ENCODE results near the gene ATF6.
"Not testable (repeated sequence)": the region's sequence is repeated elsewhere in the genome, so short reads cannot be mapped to it uniquely, and the experiment has no call there.

The ATF6 gene

GRCh38 chr1:161747801-161748200 is 18.3 kb upstream of the ATF6 start:
- ATAC-seq (replicated peaks) (no peak), DNase-seq (no peak)
- Mint-ChIP-seq H3K4me1 (peaks cover 31 to 55% of the 10 kb centered on the region in 2 donors), H3K9me3 (no peaks in the 10 kb centered on the region), H3K4me3 (no peak overlapping the region), H3K36me3 (peaks cover 4 to 7% of the 10 kb centered on the region in 2 donors), H3K27me3 (peaks cover 13 to 16% of the 10 kb centered on the region in 2 donors), H3K27ac (no peak overlapping the region)

GRCh38 chr1:161749509-161750407 is 16.4 kb upstream of the ATF6 start, which contains the start of gene DUSP12:
Gene DUSP12, plus strand, starts transcription at chr1:161749786. Its CDS starts 16 bp downstream, at chr1:161749802.
- Mint-ChIP-seq H3K4me1 (peaks cover 28 to 45% of the 10 kb centered on the region in 2 donors), H3K9me3 (peaks cover 5 to 7% of the 10 kb centered on the region in 2 donors), H3K4me3 (peak within 1 kb of the TSS; percentile 98 to 100), H3K27ac (peak within 1 kb of the TSS; percentile 100), H3K27me3 (peaks cover 12 to 15% of the 10 kb centered on the region in 2 donors), H3K36me3 (peaks cover 17 to 21% of the 10 kb centered on the region in 2 donors)
- ATAC-seq (replicated peaks) (peak; percentile 96 to 97), DNase-seq (peak; percentile 95)

GRCh38 chr1:161763522-161764098 is 2.5 kb upstream of the ATF6 start:
- Mint-ChIP-seq H3K27me3 (no peaks in the 10 kb centered on the region), H3K4me3 (peak overlapping the region; percentile 20 to 54), H3K36me3 (peaks cover 9 to 11% of the 10 kb centered on the region in 2 donors), H3K9me3 (no peaks in the 10 kb centered on the region), H3K4me1 (peaks cover 17 to 39% of the 10 kb centered on the region in 2 donors), H3K27ac (peak overlapping the region; percentile 66)
- DNase-seq (no peak), ATAC-seq (replicated peaks) (no peak)

GRCh38 chr1:161768461-161768860 is 2.3 kb downstream of the ATF6 start:
- H3K36me3 Mint-ChIP-seq: peaks cover 0 to 2% of the 10 kb centered on the region in 2 donors
- ATAC-seq (replicated peaks) (no peak), DNase-seq (no peak)
- peaks cover 13 to 39% of the 10 kb centered on the region in 2 donors for H3K4me1 Mint-ChIP-seq
- H3K4me3 Mint-ChIP-seq: no peak overlapping the region
- no peak overlapping the region for H3K27ac Mint-ChIP-seq
- no peaks in the 10 kb centered on the region for H3K27me3 Mint-ChIP-seq
- H3K9me3 Mint-ChIP-seq: no peaks in the 10 kb centered on the region

GRCh38 chr1:161768986-161769672 is 3.0 kb downstream of the ATF6 start:
- Mint-ChIP-seq H3K36me3 (no peaks in the 10 kb centered on the region), H3K9me3 (no peaks in the 10 kb centered on the region), H3K27me3 (no peaks in the 10 kb centered on the region), H3K27ac (no peak overlapping the region), H3K4me1 (peaks cover 10 to 39% of the 10 kb centered on the region in 2 donors), H3K4me3 (no peak overlapping the region)
- DNase-seq (no peak), ATAC-seq (replicated peaks) (no peak)

- DNase-seq; H3K27ac Mint-ChIP-seq; ATAC-seq (replicated peaks); H3K27me3 Mint-ChIP-seq; H3K9me3 Mint-ChIP-seq; H3K4me3 Mint-ChIP-seq; H3K36me3 Mint-ChIP-seq: not testable (repeated sequence)
- H3K4me1 Mint-ChIP-seq: peaks cover 10 to 39% of the 10 kb centered on the region in 2 donors
These were observed 3.5 kb downstream of the ATF6 start for GRCh38 chr1:161769673-161770045.

- Mint-ChIP-seq H3K4me1 (peaks cover 8 to 39% of the 10 kb centered on the region in 2 donors), H3K27me3 (no peaks in the 10 kb centered on the region), H3K9me3 (no peaks in the 10 kb centered on the region), H3K27ac (no peak overlapping the region), H3K36me3 (no peaks in the 10 kb centered on the region), H3K4me3 (no peak overlapping the region)
- ATAC-seq (replicated peaks) (no peak), DNase-seq (no peak)
These were observed 4.1 kb downstream of the ATF6 start for GRCh38 chr1:161770250-161770649.

- Mint-ChIP-seq H3K4me1 (peaks cover 8 to 39% of the 10 kb centered on the region in 2 donors), H3K4me3 (no peak overlapping the region), H3K9me3 (no peaks in the 10 kb centered on the region), H3K36me3 (no peaks in the 10 kb centered on the region), H3K27ac (no peak overlapping the region), H3K27me3 (no peaks in the 10 kb centered on the region)
- no peak for DNase-seq
- no peak for ATAC-seq (replicated peaks)
These were observed 5.0 kb downstream of the ATF6 start for GRCh38 chr1:161771161-161771560.

GRCh38 chr1:161771973-161772372 is 5.9 kb downstream of the ATF6 start:
- Mint-ChIP-seq H3K4me3 (no peak overlapping the region), H3K27me3 (no peaks in the 10 kb centered on the region), H3K36me3 (no peaks in the 10 kb centered on the region), H3K9me3 (no peaks in the 10 kb centered on the region), H3K4me1 (peaks cover 8 to 35% of the 10 kb centered on the region in 2 donors), H3K27ac (no peak overlapping the region)
- ATAC-seq (replicated peaks): no peak
- no peak for DNase-seq

GRCh38 chr1:161772397-161772796 is 6.3 kb downstream of the ATF6 start:
- H3K27me3 Mint-ChIP-seq: no peaks in the 10 kb centered on the region
- no peak for ATAC-seq (replicated peaks)
- no peaks in the 10 kb centered on the region for H3K36me3 Mint-ChIP-seq

GRCh38 chr1:161773791-161774190 is 7.7 kb downstream of the ATF6 start:
- Mint-ChIP-seq H3K4me1 (peaks cover 10 to 19% of the 10 kb centered on the region in 2 donors), H3K4me3 (no peak overlapping the region), H3K27ac (no peak overlapping the region), H3K9me3 (no peaks in the 10 kb centered on the region), H3K36me3 (peaks cover 0 to 1% of the 10 kb centered on the region in 2 donors), H3K27me3 (no peaks in the 10 kb centered on the region)
- no peak for ATAC-seq (replicated peaks)
- DNase-seq: no peak

More at GRCh38 chr1:161772397-161772796, 6.3 kb downstream of the ATF6 start:
- Mint-ChIP-seq H3K9me3 (no peaks in the 10 kb centered on the region), H3K4me1 (peaks cover 8 to 31% of the 10 kb centered on the region in 2 donors), H3K4me3 (no peak overlapping the region), H3K27ac (no peak overlapping the region)
- DNase-seq: no peak

GRCh38 chr1:161777261-161777660 is 11.1 kb downstream of the ATF6 start:
- ATAC-seq (replicated peaks): no peak
- H3K27me3 Mint-ChIP-seq: no peaks in the 10 kb centered on the region
- H3K27ac Mint-ChIP-seq: no peak overlapping the region

GRCh38 chr1:161778522-161778921 is 12.4 kb downstream of the ATF6 start:
- peaks cover 10 to 20% of the 10 kb centered on the region in 2 donors for H3K4me1 Mint-ChIP-seq
- H3K27me3 Mint-ChIP-seq: no peaks in the 10 kb centered on the region
- no peak overlapping the region for H3K4me3 Mint-ChIP-seq
- H3K27ac Mint-ChIP-seq: no peak overlapping the region
- H3K36me3 Mint-ChIP-seq: peaks cover 5 to 24% of the 10 kb centered on the region in 2 donors
- ATAC-seq (replicated peaks) (peak in 1 of 2 donors; percentile 34), DNase-seq (no peak)
- no peaks in the 10 kb centered on the region for H3K9me3 Mint-ChIP-seq

More at GRCh38 chr1:161777261-161777660, 11.1 kb downstream of the ATF6 start:
- Mint-ChIP-seq H3K36me3 (peaks cover 4 to 16% of the 10 kb centered on the region in 2 donors), H3K4me1 (peaks cover 10 to 25% of the 10 kb centered on the region in 2 donors), H3K9me3 (no peaks in the 10 kb centered on the region), H3K4me3 (no peak overlapping the region)
- DNase-seq: no peak

- no peak for ATAC-seq (replicated peaks)
These were observed 13.3 kb downstream of the ATF6 start for GRCh38 chr1:161779393-161779792.

More at GRCh38 chr1:161779393-161779792, 13.3 kb downstream of the ATF6 start:
- Mint-ChIP-seq H3K27ac (peak overlapping the region; percentile 20), H3K9me3 (no peaks in the 10 kb centered on the region), H3K4me3 (no peak overlapping the region), H3K4me1 (peaks cover 10 to 21% of the 10 kb centered on the region in 2 donors), H3K36me3 (peaks cover 8 to 32% of the 10 kb centered on the region in 2 donors), H3K27me3 (no peaks in the 10 kb centered on the region)
- no peak for DNase-seq

Measured in stimulated activated naive B cell treated with anti-CD40 and anti-IgM and Interleukin-4, amounts not matched to agents 10 μg/mL and 1 μg/mL and 100 μg/mL, for 72 hours (primary cell).